ENCODE results near the gene MPPED1.

DNA sequence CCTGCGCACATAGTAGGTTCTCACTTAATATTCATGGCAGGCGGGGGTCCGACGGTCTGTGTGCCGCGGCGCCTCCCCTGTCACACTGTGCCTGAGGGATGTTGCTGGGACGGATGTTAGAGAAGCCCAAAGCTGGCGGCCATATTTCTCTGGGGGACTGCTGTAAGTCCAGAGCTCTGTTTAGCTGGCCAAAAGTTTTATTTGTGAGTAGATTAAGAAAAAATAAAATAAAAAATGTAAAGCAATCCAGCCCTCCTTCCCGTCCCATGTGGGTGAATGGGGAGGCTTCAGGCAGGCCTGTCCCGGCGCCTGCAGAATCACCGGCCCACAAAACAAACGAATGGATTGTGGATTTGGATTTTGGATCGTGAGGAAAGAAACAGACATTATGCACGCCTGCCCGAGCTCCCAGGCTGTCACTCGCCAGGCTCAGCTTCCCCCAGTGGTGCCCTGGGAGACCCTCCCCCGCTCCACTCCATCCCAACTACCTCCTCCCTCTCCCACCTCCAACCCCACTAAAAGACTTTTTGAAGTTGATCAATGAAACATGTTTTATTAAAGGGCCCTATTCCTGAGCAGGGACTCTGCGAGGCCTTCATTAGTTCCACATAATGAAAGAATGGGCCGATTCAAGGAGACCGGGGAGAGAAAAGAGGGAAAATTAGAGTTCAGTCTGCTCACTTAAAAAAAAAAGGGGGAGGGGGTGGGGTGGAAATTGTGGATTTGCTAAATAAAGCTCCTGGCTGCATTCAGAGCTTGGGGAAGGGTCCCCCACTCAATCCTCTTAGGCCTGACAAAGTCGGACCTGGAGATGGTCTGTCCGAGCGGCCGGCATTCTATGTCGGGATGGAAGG is 48.3 kb upstream of the MPPED1 start:
- no peak for TF ChIP-seq ETV6 (CRISPR knock-in tag; IDR thresholded peaks at IDR 0.05)
- no peak for TF ChIP-seq CTCF (IDR thresholded peaks at IDR 0.05)
- TF ChIP-seq NR1H2 (CRISPR knock-in tag; IDR thresholded peaks at IDR 0.05): no peak
- TF ChIP-seq RELA (CRISPR knock-in tag; IDR thresholded peaks at IDR 0.05; ENCODE audit: borderline replicate concordance): no peak
- TF ChIP-seq NFE2L1 (CRISPR knock-in tag; IDR thresholded peaks at IDR 0.05): no peak
- TF ChIP-seq TEAD4 (CRISPR knock-in tag; IDR thresholded peaks at IDR 0.05): no peak

Measured in WTC11 (cell line).